GM19397 (cell line): ENCODE measurements around the gene SLC47A2.
"Not testable (repeated sequence)": the region's sequence is repeated elsewhere in the genome, so short reads cannot be mapped to it uniquely, and the experiment has no call there.

Experiments
- ATAC-seq: cut with Tn5 transposase; IDR thresholded peaks from one replicate; pipeline ENCODE4 v1.9.1; 2021; ENCODE audit warnings: mild to moderate bottlenecking, moderate library complexity; ENCODE audit not compliant: unreplicated experiment

The SLC47A2 gene

GRCh38 chr17:19716108-19717030, at the start of gene SLC47A2:
TSS of gene SLC47A2 (minus strand) at chr17:19716584. CDS start at chr17:19716555, 29 bp downstream.
- no peak for ATAC-seq

DNA sequence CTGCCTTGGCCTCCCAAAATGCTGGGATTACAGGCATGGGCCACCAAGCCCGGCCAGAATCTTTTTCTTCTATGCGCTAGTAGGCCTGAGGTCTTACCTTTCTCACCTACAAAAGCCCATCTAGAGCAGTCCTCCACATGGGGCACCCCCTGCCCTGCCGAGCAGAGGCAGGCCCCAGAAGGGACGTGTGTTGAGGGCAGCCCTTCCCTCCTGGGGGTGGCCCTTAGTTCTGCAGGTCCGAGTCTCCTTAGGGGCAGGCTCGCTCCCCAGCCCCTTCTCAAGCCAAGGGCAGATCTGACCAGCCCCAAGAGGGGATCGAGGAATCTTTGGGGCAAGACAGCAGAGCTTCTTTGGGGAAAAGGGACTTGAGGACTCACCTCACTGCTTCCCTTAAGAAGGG, 49.6 kb upstream of the SLC47A2 start:
- ATAC-seq: no peak

GRCh38 chr17:19763991-19764390, 47.6 kb upstream of the SLC47A2 start:
- ATAC-seq: not testable (repeated sequence)

- ATAC-seq: no peak
Measured at GRCh38 chr17:19763416-19763815, 47.0 kb upstream of the SLC47A2 start.

DNA sequence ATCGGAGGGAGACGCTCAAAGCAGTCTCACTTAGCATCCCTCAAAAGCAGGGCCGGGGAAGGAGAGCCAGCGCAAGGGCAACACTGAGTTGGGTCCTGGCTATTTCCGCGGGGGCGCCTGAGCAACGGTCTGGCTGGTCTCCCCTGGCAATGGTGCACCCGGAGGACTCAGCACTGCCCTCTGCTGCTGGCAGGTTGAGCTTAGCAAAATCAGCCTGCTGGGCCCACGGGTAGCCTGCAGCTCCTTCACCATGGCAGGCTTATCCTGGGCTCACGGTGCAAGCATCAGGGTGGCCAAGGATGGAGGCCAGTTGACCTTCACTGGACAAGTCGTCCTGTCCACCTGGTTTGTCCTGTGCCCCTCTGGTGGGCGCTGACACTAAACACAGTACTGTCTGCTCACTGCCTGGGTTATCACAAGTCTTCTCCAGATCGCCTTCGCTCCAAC, 46.2 kb upstream of the SLC47A2 start:
- ATAC-seq: no peak

GRCh38 chr17:19760746-19761145, 44.4 kb upstream of the SLC47A2 start:
- ATAC-seq: no peak

- ATAC-seq: no peak
Measured at GRCh38 chr17:19759568-19760549, 43.5 kb upstream of the SLC47A2 start.

- no peak for ATAC-seq
Measured at GRCh38 chr17:19757536-19758180, 41.3 kb upstream of the SLC47A2 start.

DNA sequence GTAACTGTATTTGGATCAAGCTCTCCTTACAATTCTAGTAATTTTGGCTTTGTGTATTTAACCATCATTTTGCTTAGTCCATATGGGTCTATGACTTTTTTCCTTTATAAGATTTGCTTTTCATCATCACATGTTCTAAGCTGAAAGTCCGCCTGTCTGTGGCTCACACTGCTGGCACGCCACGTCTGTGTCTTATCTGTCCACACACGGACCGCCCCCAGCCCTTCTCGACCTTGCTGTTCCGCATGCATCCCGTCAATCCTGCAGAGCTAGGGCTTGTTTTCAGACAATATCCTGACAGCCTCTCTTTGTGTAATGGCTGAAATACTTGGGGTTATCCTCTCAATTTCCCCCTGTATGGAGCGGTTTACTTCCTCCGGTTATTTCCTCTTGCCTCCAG, 40.2 kb upstream of the SLC47A2 start:
- no peak for ATAC-seq

DNA sequence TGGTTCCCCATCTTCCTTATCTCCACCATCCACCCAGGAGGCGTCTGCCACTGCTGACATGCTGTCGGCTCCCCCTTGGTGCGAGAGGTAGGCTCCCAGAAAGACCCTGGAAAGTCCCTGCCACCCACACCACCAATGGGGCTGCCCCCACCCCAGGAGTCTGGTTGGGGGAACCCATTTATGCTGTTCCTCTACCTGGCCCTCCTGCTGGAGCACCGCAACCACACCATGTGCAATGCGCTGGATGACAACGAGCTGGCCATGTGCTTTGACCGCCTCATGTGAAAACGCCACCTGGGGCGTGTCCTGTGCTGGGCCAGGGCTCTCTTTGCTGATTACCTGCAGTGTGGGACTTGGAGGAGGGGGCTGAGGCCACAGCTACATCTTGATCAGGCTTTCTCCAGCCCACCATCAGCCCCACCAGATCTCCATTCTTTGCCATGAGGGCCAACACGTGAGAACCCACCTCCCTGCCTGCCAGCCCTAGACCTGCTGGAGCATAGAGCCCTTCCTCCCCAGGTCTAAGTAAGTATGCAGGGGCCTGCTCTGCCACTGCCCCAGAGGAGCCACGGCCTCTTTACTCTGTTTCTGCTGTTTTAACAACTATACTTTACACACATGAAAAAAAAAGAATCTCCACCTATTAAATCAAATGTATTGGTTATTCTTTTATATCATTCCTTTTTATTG, 39.6 kb upstream of the SLC47A2 start:
- ATAC-seq: no peak

GRCh38 chr17:19755392-19755791, 39.0 kb upstream of the SLC47A2 start:
- ATAC-seq: no peak

DNA sequence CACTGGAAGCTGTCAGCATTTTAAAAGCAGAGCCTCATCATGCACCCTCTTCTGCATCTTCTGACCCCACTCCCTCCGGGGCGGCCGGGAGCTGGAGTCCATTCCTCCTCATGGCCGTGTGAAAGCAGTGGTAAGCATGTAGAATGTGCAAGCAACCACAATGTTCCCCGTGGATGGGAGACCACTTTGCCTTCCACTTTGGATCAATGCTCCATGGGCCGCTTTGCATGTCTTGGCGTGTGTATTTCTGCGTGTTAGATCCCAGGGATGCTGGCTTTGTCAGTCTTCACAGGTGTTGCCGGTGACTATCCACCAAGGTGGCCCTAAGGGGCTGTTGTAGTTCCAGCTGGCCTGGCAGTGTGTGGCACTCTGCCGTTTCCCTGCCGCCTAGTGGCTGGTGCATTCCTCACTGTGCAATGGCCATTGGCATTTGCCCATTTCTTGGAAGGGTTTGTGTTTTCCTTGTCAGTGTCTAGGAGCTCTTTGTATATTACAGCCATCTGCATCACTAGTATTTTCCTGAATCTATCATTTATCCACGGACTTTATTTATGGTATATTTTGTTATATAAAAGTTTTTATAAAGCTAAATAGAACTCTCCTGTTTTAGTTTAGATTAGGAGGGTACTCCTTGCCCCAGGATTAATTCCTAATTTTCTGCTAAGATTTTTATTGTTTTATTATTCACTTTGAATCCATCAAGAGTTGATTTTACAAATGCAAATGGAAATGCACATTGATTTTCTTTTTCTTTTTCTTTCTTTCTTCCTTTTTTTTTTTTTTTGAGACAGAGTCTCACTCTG, 37.5 kb upstream of the SLC47A2 start:
- no peak for ATAC-seq

GRCh38 chr17:19753051-19753509, 36.7 kb upstream of the SLC47A2 start:
- no peak for ATAC-seq

DNA sequence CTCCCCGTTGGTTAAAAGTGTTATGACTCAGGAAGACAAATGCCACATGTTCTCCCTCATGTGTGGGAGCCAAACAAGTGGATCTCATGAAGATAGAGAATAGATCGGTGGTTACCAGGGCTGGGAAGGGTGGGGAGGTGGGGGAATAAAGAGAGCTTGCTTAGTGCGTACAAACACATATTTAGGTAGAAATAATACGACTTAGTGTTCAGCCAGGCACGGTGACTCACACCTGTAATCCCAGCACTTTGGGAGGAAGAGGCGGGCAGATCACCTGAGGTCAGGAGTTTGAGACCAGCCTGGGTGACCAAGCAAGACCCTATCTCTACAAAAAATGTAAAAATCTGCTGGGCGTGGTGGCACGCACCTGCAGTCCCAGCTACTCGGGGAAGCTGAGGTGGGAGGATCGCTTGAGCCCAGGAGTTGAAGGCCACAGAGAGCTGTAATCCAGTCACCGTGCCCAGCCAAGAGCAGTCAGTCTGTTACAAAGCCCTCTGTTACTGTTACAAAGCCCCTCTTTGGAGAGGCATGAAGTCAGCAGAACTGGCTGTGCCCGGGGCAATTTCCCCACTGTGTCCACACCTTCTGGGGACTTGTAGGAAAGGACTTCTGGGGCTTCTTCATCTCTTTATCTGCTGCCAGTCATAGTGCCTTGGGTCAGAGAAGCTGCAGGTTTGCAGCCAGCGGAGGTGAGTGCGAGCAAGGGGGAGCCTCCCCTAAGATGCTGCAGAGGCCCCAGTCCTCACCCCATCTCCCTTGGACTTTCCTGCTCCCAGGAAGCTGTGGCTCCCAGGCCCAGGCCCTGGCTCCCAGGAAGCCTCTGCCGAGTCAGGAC, 36.0 kb upstream of the SLC47A2 start:
- ATAC-seq: no peak

- no peak for ATAC-seq
Measured at GRCh38 chr17:19750835-19751234, 34.5 kb upstream of the SLC47A2 start.

GRCh38 chr17:19750020-19750572, 33.7 kb upstream of the SLC47A2 start:
- ATAC-seq: no peak

DNA sequence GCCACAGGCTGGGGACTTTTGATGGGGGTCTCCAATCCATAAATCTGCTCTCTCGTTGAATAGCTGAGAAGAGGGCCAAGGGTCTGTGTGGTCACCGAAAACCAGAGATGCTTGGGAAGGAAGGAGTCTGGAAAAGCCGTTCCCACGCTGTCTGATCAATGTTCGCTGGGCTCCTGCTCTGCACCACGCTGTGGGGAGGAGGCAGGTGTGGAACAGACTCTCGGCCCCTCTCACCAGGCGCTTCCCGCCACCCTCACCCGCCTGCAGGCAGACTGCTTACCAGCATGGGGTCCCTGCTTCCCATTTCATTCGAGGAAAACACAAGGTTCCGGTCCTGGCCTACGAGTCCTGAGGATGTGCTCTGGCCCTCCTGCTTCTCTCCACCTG, 32.4 kb upstream of the SLC47A2 start:
- no peak for ATAC-seq
